MM.1S (cell line): ENCODE measurements around the gene PARP1.

Source experiments
- CTCF ChIP-seq: fragments of 300-600 bp; sonication (generic); IDR thresholded peaks from 2 replicates; pipeline ENCODE4 v1.5.1; 2016; ENCODE audit warnings: antibody characterized with exemption, low read length, mixed read lengths
- EZH2 ChIP-seq: fragments of 300-600 bp; sonication (generic); optimal IDR thresholded peaks from 2 replicates; pipeline ENCODE3; 2017; ENCODE audit warnings: low read depth, mild to moderate bottlenecking, antibody characterized with exemption, low read length, mixed read lengths
- EZH2phosphoT487 ChIP-seq: fragments of 300-600 bp; sonication (generic); IDR thresholded peaks from 2 replicates; pipeline ENCODE4 v1.6.1; 2018; ENCODE audit warnings: antibody characterized with exemption, low read length

- TF ChIP-seq CTCF (no peak), EZH2 (no peak), EZH2phosphoT487 (no peak)
These were observed 20.5 kb upstream of the PARP1 start for GRCh38 chr1:226428348-226428747.
